Muscle layer of duodenum (tissue), 2 donors: ENCODE measurements around the gene SNCAIP.

Experiments
- H3K27ac ChIP-seq: one replicate; pipeline ENCODE4 v1.7.0; 2013; ENCODE audit warnings: mild to moderate bottlenecking, low read length
- H3K27me3 ChIP-seq: one replicate; pipeline ENCODE4 v1.7.0; 2013; ENCODE audit warnings: low read depth, mild to moderate bottlenecking, control low read depth, low read length
- H3K36me3 ChIP-seq, 2 donors: one replicate each; pipeline ENCODE4 v1.7.0; 2013; ENCODE audit warnings: low read length in 2 of 2, control low read depth in 1 of 2, mild to moderate bottlenecking in 1 of 2; ENCODE audit not compliant: insufficient read depth in 2 of 2, control insufficient read depth in 1 of 2
- H3K4me1 ChIP-seq, 2 donors: one replicate each; pipeline ENCODE4 v1.7.0; 2013; ENCODE audit warnings: low read length in 2 of 2, mild to moderate bottlenecking in 2 of 2, control low read depth in 1 of 2, moderate library complexity in 1 of 2; ENCODE audit not compliant: insufficient read depth in 2 of 2, control insufficient read depth in 1 of 2
- H3K4me3 ChIP-seq, 2 donors: one replicate each; pipeline ENCODE4 v1.7.0; 2013; ENCODE audit warnings: low read length in 2 of 2, low read depth in 1 of 2, mild to moderate bottlenecking in 1 of 2
- H3K9me3 ChIP-seq, 2 donors: one replicate each; pipeline ENCODE4 v1.7.0; 2013; ENCODE audit warnings: low read length in 2 of 2, control low read depth in 1 of 2, mild to moderate bottlenecking in 1 of 2; ENCODE audit not compliant: control insufficient read depth in 1 of 2
- donor health status: healthy.

The SNCAIP gene

DNA sequence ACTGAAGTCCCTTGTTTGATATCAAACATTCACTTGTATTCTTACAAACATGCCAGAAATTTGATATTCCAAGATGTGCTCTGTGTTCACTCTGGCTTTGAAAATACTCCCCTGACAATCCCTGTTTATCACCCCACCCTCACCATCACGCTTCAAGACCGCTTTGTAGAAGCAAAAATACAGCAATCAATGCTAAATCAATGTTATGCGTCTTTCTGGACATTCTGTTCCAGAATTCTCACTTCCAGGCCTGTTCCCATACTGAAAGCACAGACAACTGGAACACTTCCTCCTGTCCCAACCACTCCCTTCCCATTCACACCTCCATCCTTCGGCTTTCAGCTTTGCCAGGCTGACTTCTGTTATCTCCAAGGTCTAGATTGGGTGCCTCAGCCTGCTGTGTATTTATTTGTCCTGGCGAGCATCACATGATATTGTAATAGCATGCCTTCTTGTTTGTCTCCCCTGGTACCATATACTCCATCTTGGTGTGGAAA lies 72.8 kb downstream of the SNCAIP start:
- Histone ChIP-seq H3K9me3 (no peaks in the 10 kb centered on the region), H3K4me3 (no peak overlapping the region), H3K27ac (no peak overlapping the region), H3K27me3 (no peaks in the 10 kb centered on the region), H3K36me3 (no peaks in the 10 kb centered on the region), H3K4me1 (no peaks in the 10 kb centered on the region)

DNA sequence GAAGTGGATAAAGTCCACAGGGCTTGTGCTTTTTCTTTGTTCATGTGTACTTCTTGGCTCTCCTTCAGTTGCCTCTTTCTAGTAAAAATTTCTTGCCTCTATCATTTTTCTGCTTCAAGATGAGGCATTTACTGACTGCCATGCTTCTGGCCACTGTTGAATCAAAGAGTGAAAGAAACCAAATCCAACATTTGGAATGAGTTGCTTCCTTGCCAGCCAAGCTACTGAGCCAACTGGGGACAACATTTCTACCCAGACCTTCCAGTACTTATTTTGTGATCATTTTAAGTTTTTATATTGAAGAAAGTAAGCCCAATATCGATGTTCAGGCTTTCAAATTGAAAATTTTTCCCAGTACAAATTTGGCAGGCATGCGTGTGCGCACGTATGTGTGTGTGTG lies 73.2 kb downstream of the SNCAIP start:
- Histone ChIP-seq H3K9me3 (no peaks in the 10 kb centered on the region), H3K36me3 (no peaks in the 10 kb centered on the region), H3K4me1 (no peaks in the 10 kb centered on the region), H3K4me3 (no peak overlapping the region), H3K27ac (no peak overlapping the region), H3K27me3 (no peaks in the 10 kb centered on the region)

DNA sequence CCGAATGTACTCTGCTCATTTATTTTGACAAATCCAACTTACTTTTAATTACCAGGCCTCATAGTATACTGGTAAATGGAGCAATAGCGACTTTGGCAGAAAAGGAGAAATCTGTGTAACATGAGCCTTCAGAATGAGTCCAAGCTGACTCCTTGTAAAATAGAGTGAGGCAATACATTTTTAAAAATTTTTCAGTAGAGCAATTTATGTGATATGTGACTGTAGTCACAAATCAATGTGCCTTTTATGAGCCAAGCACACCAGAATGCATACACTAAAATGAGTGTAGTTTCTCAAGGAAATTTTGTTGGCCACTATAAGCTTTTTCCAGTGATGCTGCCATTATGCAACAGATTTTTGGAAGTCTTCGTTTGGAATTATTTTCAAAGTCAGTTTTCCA lies 73.8 kb downstream of the SNCAIP start:
- H3K4me3 ChIP-seq = no peak overlapping the region
- no peaks in the 10 kb centered on the region for H3K4me1 ChIP-seq
- H3K27me3 ChIP-seq = no peaks in the 10 kb centered on the region
- no peaks in the 10 kb centered on the region for H3K36me3 ChIP-seq
- no peaks in the 10 kb centered on the region for H3K9me3 ChIP-seq
- H3K27ac ChIP-seq = no peak overlapping the region

DNA sequence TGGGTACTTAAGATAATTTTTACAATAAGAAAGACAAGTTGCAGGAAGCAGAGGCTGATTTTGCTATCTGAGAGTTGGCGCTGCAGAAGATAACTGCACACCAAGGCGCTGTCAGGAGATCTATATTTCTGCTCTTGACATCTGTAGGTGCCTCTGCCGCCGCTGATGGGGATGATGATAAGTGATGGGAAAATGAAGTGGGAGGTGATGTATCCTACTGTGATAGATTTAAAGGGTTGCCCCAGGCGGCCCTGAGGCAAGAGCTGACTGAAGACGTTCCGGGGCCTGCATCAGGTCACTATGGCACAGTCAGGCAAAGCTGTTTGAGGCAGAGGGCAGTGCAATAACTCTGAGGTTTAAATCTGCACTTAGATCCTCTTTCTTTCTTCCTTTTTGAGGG lies 78.1 kb downstream of the SNCAIP start:
- no peaks in the 10 kb centered on the region for H3K9me3 ChIP-seq
- H3K27ac ChIP-seq = no peak overlapping the region
- no peaks in the 10 kb centered on the region for H3K27me3 ChIP-seq
- H3K4me3 ChIP-seq = no peak overlapping the region
- H3K36me3 ChIP-seq = no peaks in the 10 kb centered on the region
- peaks cover 0 to 11% of the 10 kb centered on the region in 2 donors for H3K4me1 ChIP-seq

DNA sequence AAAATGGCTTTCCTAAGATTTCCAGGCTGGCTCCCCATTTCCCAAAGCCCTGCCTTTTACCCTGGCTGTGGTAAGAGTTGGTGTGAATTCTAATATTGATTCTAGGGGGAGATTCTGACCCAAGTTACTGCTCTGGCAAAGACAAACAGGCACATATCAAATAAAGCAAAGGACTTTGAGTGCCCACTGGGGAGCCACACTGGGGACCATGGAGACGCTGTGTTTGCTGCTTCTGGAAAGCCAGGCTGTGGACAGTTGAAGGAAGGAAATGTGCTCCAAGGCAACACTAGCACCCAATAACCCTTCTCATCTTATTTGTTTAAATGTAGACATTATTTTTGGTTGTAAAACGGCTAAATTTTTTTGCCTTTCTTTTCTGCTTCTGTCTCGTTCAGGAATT lies 78.7 kb downstream of the SNCAIP start:
- H3K27me3 ChIP-seq = no peaks in the 10 kb centered on the region
- H3K9me3 ChIP-seq = no peaks in the 10 kb centered on the region
- no peaks in the 10 kb centered on the region for H3K36me3 ChIP-seq
- H3K27ac ChIP-seq = no peak overlapping the region
- no peak overlapping the region for H3K4me3 ChIP-seq
- H3K4me1 ChIP-seq = peaks cover 0 to 11% of the 10 kb centered on the region in 2 donors

DNA sequence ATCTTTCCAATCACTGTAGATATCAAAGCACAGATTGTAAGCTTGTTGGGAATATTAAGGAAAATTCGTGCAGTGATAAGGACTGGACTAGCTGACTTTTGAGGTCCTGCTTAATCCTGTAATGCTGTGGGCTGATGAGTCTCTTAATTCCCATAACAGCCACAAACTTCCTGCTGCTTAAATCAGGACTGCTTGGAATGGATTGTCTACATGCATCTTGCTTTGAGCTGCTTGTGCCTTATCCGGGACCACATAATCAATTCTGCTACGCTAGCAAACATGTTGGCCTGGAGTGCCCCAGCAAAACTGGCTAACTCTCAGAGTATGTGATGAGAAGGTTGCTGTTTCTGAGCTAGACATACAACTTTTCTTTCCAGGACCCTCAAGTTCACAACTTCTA lies 79.6 kb downstream of the SNCAIP start:
- peaks cover 0 to 11% of the 10 kb centered on the region in 2 donors for H3K4me1 ChIP-seq
- no peaks in the 10 kb centered on the region for H3K36me3 ChIP-seq
- H3K9me3 ChIP-seq = no peaks in the 10 kb centered on the region
- no peak overlapping the region for H3K4me3 ChIP-seq
- H3K27ac ChIP-seq = no peak overlapping the region
- no peaks in the 10 kb centered on the region for H3K27me3 ChIP-seq

DNA sequence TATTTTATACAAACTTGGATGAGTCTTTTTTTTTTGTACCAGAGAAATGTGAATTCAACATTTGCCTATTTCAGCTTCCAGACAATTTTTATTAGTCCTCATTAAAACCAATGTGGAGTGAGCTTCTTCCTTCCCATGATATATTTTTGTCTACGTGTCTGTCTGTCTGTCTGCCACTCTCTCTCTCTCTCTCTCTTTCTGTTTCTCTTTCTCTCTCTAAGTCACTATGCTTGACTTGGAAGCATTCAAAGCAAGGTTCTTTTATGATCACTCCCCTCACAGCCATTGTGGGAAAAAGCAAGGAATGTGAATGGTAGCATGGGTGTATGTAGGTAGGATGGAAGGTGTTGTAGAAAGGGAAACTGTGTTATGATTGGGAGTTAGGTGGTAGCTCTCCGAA lies 80.2 kb downstream of the SNCAIP start:
- Histone ChIP-seq H3K36me3 (no peaks in the 10 kb centered on the region), H3K27ac (no peak overlapping the region), H3K27me3 (no peaks in the 10 kb centered on the region), H3K4me3 (no peak overlapping the region), H3K4me1 (peaks cover 0 to 11% of the 10 kb centered on the region in 2 donors), H3K9me3 (no peaks in the 10 kb centered on the region)

DNA sequence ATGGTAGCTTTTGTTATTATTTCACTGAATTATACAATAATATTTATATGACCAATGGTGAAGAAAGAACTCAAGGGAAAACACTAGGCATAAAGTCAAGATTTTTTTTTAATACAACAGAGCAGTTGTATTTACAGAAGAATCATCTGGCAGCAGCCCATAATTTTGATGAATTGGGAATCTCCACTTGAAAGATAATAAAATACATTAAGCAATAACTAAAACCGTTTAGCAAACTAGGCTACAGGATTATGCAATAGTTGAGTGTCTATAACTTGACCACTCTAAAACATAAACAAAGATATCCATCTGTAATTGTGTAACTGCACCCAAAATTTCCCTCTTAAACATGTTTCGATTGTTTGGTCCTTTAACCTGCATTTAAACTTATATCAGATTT lies 80.8 kb downstream of the SNCAIP start:
- Histone ChIP-seq H3K36me3 (no peaks in the 10 kb centered on the region), H3K27me3 (no peaks in the 10 kb centered on the region), H3K4me3 (no peak overlapping the region), H3K4me1 (peaks cover 0 to 11% of the 10 kb centered on the region in 2 donors), H3K9me3 (no peaks in the 10 kb centered on the region), H3K27ac (no peak overlapping the region)

DNA sequence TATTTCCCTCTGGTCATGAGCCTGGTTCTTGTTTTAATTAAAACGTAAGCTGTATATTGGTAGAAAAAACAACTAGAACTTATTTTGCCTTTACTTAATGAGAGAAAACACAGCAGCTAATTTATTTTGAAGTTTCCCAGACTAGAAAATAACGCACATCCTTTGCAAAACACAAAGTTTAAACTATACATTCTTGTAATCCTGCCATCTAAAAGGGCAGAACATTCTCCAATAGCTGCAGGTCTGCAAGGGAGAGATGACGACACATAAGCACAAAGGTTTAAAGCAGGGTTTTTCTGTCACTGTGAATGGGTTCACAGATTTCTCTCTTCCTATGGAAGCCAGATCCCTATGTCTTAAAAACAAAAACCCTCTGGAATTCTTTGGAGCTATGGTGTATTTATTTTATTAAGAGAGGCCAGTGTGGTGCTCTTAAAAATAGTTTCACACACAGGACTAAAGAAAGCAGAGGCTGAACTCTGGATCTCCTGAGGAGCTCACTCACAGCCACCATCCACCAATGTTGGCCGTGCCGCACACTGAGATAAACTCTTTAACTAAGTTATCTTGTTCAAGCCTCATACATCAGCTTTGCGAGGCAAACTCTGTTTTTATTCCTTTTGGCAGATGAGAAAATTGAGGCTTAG lies 82.4 kb downstream of the SNCAIP start:
- Histone ChIP-seq H3K27me3 (no peaks in the 10 kb centered on the region), H3K4me3 (no peak overlapping the region), H3K27ac (no peak overlapping the region), H3K36me3 (no peaks in the 10 kb centered on the region), H3K4me1 (peaks cover 0 to 11% of the 10 kb centered on the region in 2 donors), H3K9me3 (no peaks in the 10 kb centered on the region)

DNA sequence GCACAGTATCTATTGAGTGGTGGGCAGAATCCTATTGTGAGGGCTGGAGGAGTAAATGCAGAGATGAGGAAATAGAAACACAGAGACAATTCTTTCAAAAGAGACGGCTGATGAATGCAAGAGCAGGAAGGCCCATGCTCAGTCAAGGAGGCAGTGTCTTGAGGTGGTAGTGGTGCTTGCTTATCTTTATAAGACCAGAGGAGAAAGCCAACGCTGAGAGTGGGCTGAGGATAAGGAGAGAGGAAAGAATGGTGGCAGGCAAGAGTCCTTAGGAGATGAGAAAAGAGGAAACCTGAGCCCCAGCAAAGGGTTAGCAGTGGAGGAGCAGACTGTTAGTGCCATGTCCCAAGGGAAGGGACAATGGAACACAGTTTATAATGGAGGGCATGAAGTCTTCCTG lies 86.0 kb downstream of the SNCAIP start:
- H3K4me1 ChIP-seq = peaks cover 0 to 4% of the 10 kb centered on the region in 2 donors
- no peak overlapping the region for H3K4me3 ChIP-seq
- H3K27ac ChIP-seq = no peak overlapping the region
- no peaks in the 10 kb centered on the region for H3K36me3 ChIP-seq
- H3K27me3 ChIP-seq = no peaks in the 10 kb centered on the region
- H3K9me3 ChIP-seq = no peaks in the 10 kb centered on the region

DNA sequence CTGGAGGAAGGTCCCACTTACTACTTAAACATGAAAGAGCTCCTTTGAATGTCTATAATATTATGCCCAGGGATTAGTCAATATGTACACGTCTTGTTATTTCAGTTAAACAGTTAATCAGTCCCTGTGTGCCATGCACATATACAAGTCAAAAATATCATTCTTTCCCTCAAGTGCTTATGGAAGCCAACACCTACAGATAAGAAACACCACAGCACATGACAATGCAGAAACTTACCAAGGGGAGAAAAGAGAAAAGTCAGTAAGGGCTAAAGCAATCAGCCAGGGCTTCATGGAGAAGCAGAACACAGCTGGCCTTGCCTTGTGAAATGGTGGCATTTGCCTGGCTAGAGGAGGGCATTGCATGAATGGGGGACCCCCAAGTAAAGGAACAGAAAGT lies 88.3 kb downstream of the SNCAIP start:
- Histone ChIP-seq H3K4me3 (no peak overlapping the region), H3K27me3 (no peaks in the 10 kb centered on the region), H3K4me1 (no peaks in the 10 kb centered on the region)

DNA sequence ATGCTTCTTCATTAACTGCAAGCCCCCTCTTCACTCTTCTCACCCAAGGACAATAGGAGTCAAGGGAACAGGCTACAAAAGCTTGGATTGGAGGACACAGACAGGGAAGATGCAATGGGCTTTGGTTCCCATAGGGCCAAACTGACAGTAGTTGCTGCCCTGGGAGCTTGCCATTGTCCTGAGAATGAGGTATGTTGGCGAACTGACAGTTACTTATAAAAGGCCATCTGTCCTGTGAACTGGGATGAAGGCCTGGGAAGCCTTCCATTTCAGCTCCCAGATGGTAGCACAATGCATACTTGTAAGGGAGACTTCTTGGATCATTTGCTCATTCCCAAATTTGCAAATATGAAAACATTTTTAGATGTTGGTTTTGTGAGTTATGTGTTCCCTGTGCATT lies 88.9 kb downstream of the SNCAIP start:
- Histone ChIP-seq H3K9me3 (no peaks in the 10 kb centered on the region), H3K27ac (no peak overlapping the region), H3K4me3 (no peak overlapping the region), H3K36me3 (no peaks in the 10 kb centered on the region), H3K4me1 (no peaks in the 10 kb centered on the region), H3K27me3 (no peaks in the 10 kb centered on the region)

More for the DNA sequence above, 88.3 kb downstream of the SNCAIP start:
- no peaks in the 10 kb centered on the region for H3K36me3 ChIP-seq
- no peak overlapping the region for H3K27ac ChIP-seq
- no peaks in the 10 kb centered on the region for H3K9me3 ChIP-seq
